GM18505 (cell line): Measurements from ENCODE around the gene SLC16A11.
"Not testable (repeated sequence)": the region's sequence is repeated elsewhere in the genome, so short reads cannot be mapped to it uniquely, and the experiment has no call there.

ENCODE experiments used
- ATAC-seq: cut with Tn5 transposase; IDR thresholded peaks from one replicate; pipeline ENCODE4 v1.9.1; 2021; ENCODE audit not compliant: unreplicated experiment
- POLR2A ChIP-seq: IDR thresholded peaks from 4 replicates; pipeline ENCODE4 v1.6.1; 2011; ENCODE audit warnings: borderline replicate concordance; ENCODE audit not compliant: insufficient read depth, insufficient read length; ENCODE audit errors: extremely low read depth

The SLC16A11 gene

DNA sequence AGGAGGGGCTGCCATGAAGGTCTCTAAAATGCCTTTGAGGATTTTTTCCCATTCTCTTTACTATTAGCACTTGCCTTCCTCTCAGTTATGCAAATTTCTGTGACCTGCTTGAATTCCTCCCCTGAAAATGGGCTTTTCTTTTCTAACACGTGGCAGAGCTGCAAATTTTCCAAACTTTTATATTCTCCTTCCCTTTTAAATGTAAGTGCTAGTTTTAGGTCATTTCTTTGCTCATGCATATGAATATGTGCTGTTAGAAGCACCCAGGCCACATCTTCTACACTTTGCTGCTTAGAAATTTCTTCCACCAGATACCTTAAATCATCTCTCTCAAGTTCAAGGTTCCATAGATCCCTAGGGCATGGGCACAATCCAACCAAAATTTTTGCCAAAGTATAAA lies 24.4 kb upstream of the SLC16A11 start:
- no peak for TF ChIP-seq POLR2A
- no peak for ATAC-seq

DNA sequence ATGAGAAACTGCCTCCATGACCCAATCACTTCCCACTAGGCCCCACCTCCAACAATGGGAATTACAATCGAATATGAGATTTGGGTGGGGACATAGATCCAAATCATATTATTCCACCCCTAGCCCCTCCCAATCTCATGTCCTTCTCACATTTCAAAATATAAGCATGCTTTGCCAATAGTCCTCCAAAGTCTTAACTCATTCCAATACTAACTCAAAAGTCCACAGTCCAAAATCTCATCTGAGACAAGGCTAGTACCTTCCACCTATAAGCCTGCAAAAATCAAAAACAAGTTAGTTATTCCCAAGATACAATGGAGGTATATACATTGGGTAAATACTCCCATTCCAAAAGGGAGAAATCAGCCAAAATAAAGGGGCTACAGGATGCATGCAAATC lies 23.3 kb upstream of the SLC16A11 start:
- TF ChIP-seq POLR2A: no peak
- no peak for ATAC-seq

DNA sequence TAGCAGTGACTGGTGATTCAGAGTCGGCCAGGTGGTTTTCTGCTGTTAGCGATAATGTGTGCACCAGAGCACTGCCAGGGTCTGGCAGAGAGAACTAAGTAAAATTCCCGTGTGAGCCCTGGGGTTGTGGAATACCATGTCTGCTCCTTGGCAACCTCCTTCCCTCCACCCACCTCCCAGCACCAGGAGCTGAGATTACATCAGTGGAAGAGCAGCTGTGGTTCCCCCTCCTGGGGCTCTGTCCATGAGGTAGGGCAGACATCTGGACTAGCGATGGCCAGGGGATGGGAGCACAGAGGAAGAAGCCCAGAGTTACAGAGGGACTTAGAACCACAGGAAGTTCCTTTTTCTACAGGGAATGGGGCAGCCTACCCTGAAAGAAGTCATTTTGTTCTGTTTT lies 20.4 kb upstream of the SLC16A11 start:
- TF ChIP-seq POLR2A: no peak
- ATAC-seq: no peak

DNA sequence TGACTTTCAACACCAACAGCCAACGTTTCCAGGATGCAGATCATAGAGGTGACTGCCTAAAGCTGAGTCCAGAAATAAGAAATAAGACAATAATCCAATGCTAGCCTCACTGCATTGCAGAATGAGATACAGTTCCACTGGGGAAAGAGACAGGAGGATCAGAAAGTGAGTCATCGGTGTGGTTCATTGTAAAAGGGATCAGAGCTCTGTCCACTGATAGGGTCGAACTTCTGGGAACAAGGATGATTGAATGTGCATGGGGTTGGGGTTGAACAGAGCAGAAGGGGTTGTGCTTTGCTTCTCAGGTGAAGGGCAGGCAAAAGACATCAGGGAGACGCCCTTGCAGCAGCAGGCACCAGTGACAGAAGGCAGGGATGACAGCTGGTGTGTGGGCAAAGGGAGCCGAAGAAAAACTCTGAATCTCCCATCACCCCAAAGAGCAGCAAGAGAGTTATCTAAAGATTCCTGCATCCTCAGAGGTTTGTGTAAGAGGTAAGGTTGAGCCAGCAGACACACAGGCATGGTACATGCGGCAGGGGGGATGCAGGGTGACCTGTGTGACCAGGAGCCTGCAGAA lies 19.7 kb upstream of the SLC16A11 start:
- ATAC-seq: no peak
- TF ChIP-seq POLR2A: no peak

DNA sequence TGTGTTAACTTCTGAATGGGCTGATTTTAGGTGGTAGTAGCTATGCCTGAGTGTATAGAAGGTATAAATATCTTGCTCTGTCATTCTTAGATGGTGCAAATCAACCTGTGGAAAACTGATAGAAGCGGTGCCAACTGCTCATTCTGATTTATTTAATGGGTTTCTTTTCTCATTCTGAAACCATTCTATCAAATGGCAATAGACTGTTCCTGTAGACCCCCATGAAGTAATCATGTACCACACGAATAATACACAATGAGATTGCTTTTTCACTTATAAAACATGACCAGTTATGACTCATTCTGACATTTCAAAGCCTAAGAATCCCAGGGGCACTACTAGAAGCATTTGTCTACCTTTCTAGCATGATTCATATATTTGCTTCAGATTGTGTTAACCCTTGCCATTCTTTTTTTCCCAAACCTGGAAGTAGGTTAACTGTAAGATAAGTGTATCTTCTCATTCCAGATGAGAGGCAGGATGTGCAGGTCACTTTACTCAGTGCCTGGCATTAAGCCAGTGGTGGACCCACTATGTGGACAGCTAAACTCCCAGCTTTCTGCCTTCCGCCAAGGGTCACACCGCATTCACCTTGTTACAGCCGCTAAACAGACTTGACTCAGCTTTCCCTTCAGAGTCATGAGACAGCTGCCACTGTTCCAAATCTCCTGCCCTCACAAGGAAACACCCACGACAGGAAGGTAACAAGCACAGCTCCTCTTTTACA lies 16.4 kb upstream of the SLC16A11 start:
- ATAC-seq: no peak
- no peak for TF ChIP-seq POLR2A

DNA sequence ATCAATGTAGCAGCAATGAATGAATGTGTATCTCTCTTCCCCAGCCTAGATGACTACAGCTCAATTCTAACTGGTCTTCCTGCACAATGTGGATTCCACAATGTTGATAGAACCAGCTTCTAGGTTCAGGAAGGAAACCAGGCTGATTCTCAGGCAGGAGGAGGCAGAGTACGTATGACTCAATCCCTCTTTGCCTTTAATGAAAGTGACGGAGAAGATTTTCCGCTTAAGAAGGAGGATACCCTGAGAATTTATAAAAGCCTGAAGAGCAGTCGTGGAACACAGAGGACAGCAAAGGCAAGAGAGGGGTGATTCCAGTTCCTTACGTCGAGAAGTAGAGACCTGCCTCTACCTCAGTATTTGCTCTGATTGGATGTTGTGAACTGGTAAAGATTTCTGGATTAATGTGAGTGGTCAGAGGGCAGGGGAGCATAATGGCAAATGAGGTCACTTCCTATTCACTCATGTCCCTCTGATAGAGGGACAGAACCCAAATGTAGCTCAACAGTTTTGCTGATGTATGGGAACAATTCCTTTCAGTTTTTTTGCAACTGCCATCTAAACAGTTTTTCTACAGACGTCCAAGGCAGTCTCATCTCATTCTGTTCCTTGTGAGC lies 15.0 kb upstream of the SLC16A11 start:
- no peak for ATAC-seq
- TF ChIP-seq POLR2A: no peak

DNA sequence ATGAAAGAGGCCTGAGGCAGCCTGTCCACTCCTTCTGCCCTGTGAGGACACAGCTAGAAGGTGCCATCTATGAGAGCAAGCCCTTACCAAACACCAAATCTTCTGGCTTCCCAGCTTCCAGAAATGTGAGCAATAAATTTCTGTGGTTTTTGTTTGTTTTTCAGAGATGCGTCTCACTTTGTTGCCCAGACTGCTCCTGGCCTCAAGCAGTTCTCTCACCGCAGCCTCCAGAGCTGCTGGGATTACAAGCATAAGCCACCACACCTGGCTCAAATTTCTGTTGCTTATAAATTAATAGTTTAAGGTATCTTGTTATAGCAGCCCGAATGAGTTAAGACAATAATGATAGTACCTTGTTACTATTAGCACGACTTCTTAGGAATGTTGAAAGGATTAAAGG lies 12.5 kb upstream of the SLC16A11 start:
- no peak for ATAC-seq
- TF ChIP-seq POLR2A: no peak

DNA sequence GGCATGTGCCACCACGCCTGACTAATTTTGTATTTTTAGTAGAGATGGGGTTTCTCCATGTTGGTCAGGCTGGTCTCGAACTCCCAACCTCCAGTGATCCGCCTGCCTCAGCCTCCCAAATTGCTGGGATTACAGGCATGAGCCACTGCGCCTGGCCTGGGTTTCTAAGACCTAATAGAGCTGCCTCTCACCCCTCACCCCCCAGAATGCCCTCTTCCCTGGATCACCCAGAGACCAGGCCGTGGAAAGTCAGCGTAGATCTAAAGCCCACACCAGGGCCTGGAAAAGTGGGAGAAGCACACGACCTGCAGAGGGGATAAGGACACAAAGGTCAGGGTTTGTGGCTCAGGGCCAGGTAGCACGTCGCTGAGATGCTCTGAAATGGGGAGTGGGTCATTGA lies 6.7 kb upstream of the SLC16A11 start:
- ATAC-seq: not testable (repeated sequence)

DNA sequence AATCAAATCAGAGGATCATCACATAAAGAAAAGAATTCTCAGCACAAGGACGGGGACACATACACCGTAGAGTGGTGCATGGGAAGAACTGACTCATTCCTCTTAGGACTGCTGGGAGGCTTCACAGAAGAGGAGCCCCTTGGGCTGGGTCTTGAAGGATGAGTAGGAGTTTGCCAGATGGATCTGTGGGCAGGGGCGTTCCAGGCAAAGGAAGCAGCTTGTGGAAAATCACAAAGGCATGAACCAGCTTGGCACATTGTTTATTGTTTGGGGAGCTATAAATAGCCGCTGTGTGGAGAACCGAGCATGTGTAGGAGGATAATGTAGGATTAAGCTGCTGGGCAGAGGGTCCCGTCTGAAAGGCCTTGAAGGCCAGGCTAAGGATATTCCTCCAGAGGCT lies 5.1 kb upstream of the SLC16A11 start:
- no peak for ATAC-seq
- no peak for TF ChIP-seq POLR2A

DNA sequence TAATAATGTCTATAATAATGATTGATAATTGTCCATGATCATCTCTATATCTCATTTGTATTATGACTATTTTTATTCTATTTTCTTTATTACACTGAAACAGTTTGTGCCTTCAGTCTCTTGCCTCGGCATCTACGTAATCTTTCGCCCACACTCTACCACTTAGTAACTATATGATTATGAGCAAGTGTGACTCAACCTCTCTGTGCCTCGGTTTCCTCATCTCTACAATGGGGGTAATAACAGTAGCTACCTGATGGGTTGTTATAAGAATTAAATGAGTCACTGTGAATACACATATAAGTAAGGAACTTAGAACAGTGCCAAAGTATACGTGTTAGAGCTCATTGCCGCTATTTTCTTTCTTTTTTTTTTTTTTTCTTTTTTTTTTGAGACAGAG lies 3.7 kb upstream of the SLC16A11 start:
- ATAC-seq: no peak
- TF ChIP-seq POLR2A: no peak

DNA sequence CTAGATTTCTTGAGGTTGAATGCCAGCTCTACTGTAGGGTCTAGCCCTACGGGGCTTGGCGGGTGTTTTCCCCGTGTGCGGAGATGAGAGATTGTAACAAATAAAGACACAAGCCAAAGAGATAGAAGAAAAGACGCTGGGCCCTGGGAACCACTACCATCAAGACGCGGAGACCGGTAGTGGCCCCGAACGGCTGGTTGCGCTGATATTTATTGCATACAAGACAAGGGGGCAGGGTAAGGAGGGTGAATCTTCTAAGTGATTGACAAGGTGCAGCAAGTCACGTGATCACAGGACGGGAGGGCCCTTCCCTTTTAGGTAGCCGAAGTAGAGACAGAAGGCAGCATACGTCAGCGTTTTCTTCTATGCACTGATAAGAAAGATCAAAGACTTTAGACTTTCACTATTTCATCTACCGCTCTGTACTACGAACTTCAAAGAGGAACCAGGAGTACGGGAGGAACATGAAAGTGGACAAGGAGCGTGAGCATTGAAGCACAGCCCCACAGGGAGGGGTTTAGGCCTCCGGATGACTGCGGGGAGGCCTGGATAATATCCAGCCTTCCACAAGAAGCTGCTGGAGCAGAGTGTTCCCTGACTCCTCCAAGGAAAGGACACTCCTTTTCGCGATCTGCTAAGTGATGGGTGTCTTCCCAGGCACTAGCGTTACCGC lies 3.0 kb upstream of the SLC16A11 start:
- not testable (repeated sequence) for ATAC-seq

DNA sequence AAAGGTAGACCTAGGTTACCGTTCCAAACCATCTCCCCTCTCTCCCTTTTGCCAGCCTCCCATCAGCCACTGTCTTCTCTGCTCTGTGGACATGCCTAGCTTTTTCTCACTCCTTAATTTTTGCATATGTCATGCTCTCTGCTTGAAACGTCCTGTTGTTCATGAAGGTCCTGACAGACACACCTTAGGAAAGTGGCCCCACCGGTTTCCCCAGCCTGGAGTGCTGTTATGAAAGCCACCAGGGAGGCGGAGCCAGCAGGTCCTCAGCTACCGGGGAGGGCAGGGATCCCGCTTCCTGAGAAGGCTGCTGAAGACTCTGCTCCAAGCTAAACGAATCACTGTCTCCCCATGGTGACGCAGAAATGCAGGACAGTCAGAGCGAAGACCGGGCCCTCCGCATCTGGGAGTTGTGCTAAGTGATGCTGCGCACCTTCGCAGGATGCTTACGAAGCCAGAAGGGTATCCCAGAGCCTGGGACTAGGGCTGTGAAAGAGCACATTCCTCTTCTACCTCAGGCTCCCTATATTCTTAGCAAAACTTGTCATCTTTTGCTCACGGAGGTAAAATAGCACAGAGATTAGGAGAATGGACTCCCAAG lies 2.3 kb upstream of the SLC16A11 start:
- no peak for TF ChIP-seq POLR2A
- no peak for ATAC-seq

DNA sequence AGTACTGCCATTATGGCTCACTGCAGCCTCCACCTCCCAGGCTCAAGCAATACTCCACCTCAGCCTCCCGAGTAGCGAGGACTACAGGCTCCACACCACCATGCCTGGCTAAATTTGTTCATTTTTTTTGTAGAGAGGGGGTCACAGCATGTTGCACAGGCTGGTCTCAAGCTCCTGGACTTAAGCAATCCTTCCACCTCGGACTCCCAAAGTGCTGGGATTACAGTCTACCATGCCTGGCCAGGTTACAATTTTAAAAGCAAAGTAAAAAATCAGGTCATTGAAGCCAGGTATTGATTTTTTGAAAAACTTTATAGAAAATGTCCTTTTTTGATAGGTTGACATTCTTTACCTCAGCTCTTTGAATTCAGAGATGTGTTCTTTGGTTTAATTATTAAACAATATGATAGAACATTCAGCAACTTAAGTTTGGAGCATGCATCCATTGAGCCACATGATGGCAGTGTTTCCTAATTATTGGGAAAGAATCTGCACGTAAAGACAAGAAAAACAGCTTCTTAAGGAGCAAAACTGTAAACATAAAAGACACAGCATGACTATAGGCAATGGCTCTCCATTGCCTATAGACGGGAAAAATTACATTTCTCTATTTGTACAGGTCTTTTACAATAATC lies 1.7 kb upstream of the SLC16A11 start:
- ATAC-seq: no peak
- TF ChIP-seq POLR2A: no peak
